GM18868 (cell line): ENCODE measurements around the gene FGD4.

Experiments
- ATAC-seq: cut with Tn5 transposase; IDR thresholded peaks from one replicate; pipeline ENCODE4 v1.9.1; 2021; ENCODE audit warnings: mild to moderate bottlenecking, moderate library complexity; ENCODE audit not compliant: unreplicated experiment

The FGD4 gene

DNA sequence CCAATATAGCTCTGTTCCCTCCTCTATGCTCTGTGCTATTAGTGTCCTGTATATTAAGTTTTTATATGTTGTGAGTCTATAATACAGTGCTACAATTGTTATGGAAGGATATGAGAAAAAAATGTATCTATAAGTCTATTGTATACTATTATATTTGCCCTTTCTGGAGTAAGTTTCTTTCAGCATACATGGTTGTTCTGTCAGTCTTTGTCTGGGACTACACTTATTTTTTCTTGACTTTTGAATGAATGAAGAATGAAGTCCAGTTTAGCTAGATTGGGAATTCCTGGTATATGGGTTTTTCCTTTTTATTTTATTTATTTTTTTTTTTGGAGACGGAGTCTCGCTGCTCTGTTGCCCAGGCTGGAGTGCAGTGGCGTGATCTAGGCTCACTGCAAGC, 203.7 kb downstream of the FGD4 start:
- ATAC-seq = no peak

GRCh38 chr12:32603858-32604257, 204.5 kb downstream of the FGD4 start:
- ATAC-seq = peak; percentile 98

GRCh38 chr12:32604565-32604964, 205.2 kb downstream of the FGD4 start:
- no peak for ATAC-seq

DNA sequence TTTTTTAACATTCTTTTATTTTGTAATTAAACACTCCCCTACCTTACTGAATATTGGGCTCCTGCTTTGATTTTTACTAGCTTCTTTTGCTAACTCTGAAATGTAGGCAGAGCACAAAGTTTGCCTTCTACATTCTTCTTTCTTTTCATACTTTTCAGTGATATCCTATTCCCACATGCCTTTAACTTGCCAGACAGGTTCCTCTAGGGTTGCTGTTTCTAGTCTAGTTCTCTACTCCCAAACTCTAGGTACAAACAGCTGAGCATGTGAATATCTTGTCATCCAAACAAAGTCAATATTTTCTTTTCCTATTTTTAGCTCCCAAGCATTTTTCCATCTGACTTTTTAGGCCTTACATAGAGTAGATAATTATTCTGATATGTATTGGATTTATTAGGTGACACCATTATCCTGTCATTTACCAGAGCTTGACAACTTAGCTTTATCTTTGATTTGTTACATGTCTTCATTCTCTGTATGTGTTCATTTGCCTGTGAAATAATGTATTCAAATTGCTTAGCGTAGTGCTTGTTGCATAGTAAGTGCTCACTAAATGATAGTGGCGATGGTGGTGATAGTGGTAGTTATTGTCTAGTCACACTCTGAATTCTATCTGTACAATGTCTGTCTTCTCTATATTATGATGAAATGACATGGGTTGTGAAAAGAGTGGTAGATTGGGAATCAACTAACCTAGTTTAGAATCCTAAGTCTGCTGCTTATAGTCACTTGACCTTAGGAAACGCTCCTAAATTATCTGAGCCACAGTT, 206.2 kb downstream of the FGD4 start:
- ATAC-seq = no peak

DNA sequence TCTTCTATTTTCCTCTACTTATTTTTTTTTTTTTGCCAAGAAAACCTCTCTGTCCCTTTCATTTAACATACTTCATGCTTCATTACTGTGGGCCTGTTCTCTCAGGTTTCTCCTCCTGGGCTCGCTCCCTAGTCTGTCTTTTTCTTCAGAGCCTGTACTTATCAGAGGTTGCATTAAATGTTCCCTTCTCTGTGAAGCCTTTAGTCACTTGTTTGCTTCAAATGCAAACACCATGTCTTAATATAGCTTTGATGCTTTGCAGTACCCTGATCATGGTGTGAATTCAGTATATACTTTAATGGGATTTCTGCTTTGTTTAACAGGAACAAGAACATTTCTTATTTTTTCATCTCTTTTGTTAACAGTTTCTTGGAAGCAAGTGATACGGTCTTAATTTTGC, 207.1 kb downstream of the FGD4 start:
- no peak for ATAC-seq

DNA sequence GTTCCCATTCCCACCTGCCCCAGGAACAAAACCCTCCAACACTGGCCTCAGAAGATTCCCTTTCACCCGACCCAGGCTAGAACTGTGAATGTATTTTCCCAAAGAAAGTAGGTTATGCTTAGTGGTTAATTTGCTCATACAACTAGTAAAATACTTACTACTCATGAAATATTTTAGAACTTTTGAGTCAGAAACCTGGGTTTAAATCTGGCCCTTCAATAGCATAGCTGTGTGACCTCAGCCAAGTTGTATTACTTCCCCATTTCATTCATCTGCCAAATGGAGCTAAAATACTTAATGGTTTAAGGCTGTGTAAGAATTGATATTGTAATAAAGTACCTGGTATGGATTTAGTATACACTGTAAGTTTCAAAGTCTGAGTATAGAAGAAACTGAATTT, 210.6 kb downstream of the FGD4 start:
- peak; percentile 92 for ATAC-seq

- ATAC-seq = no peak
These were observed 212.6 kb downstream of the FGD4 start for GRCh38 chr12:32611986-32612385.

DNA sequence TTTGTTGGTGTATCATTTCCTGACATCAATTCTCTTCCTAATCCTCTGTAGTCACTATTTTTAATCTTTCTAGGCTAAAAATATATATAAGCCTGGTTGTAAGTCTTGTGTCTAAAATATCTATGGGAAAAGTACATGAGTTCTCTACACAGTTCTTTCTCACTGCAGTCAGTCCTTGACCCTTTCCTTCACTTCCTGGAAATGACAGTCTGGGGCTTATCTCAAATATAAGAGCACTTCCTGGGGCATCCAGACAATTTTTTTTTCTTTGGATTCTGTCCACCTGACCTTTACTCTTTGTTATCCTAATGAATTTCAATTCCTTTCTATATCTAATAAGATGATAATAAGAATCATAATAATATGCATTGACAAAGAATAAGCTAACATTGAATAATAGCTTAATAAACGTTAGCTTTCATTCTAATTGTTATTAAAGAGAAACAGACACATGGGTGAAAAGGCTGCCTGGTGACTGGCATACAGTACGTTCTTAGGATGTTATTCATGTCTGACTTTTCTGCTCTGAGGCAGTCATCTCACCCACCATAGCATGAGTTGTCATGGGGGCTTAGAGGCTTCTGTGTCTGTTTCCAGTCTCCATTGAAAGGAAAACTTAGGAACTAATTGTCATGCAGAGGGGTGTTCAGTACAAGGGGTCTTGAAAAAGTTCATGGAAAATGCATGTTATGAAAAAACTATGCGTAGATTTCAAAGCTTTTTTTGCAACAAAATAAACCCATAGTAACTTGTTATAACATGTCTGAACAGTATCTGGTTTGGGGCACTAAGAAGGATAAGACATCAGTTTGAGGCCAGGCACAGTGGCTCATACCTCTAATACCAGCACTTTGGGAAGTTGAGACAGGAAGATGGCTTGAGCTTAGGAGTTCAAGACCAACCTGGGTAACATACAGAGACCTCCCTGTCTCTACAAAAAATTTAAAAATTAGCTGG, 213.6 kb downstream of the FGD4 start:
- no peak for ATAC-seq

GRCh38 chr12:32615441-32615840, 216.1 kb downstream of the FGD4 start:
- ATAC-seq = no peak

DNA sequence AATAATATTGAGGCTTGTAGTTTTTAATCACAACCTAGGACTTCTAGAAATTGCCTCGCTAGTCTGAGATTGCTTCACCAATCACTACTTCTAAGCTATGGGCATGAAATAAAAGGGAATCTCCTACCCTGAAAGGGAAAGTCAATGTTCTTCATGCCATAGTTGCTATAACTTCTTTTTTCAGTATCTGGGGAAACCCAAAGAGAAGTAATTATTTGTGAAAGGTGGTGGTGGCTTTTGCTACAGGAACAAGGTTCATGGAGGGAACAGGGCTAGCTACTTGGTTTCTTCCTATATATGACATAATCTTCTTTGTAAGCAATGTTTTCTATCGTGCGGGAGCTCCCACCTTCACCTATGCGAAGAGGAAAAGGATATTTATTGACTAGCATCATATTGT, 218.2 kb downstream of the FGD4 start:
- ATAC-seq = peak; percentile 89

DNA sequence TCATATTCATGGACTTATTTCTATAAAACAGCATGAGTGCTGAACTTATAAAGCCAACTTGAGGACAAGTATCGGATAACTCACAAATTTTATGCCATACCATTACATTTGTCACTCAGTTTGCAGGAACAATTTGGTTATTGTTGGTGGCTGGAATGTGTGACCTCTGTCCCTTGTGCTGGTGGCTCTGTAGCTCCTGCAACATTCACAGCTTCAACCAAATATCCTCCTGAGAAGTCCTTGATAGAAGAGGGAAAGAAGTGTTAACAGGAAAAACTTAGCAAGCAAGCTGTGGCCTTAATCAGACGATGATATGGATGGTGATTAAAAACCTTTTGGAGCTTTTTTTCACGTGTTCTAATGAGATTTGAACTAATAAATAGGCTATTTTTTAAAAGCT, 218.8 kb downstream of the FGD4 start:
- ATAC-seq = no peak

DNA sequence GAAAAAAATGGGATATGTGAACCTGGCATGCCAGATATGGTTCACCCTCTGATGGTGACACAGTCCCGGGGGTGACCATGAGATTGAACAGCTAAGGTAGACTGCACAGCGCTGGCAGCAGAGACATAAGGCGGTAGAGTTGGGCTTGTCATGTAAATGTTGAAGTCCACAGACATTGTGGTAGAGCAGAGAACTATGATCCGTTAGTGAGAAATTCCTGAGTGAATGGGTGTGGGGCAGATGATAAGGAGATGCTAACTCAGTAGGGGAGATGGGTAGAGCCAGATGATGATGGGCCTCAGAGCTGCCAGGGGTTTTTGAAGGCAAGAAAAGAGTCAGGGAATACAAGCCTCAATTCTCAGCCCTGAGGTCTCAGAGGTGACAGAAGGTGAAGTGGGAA, 228.6 kb downstream of the FGD4 start:
- no peak for ATAC-seq

DNA sequence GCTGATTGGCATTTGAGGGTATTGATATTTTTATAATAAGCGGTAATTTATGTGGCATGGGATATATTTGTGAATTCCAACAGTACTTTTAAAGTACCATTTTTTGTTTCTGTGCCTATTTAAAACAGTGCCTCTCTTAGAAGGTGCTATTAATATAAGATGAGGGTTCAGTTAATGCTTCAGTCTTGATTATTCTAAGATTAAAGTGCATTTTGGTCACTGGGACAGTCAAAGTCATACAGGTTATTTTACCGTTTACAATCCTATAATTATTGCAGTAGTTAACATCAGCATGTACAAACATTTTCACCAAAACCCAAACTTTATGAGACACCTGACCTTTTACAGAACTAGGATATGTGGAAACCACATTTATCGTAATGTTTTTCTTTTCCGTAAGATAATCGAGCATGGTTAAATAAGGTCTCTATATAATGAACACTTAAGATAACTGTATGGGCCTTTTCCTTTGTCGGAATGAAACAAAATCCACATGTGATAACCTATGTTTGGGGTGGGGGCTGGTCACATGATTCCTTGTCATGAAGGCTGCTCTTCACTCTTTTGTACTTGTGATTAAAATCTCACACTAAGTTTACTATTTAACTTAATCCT, 242.0 kb downstream of the FGD4 start:
- ATAC-seq = no peak

DNA sequence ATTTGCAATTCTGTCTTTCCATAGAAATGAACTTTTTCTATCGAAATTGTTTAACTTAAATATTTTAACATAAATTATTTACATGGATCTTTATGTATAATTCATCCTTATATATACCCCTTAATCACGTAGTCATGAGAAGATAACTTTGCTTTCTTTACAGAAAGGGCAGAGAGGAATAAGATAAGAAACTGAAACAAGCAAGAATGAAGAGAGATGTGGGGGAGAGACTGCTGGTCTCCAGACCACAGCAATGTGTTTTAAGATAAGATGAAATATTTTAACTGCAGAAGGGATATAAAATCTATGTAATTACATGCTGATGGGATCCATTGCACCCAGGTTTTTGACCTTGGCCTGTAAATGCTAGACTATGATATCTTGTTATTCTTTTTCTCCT, 245.1 kb downstream of the FGD4 start:
- no peak for ATAC-seq

- ATAC-seq = no peak
These were observed 247.9 kb downstream of the FGD4 start for GRCh38 chr12:32647275-32647674.

GRCh38 chr12:32650508-32650907, 251.2 kb downstream of the FGD4 start:
- no peak for ATAC-seq

- no peak for ATAC-seq
These were observed 252.0 kb downstream of the FGD4 start for GRCh38 chr12:32651151-32651955.

DNA sequence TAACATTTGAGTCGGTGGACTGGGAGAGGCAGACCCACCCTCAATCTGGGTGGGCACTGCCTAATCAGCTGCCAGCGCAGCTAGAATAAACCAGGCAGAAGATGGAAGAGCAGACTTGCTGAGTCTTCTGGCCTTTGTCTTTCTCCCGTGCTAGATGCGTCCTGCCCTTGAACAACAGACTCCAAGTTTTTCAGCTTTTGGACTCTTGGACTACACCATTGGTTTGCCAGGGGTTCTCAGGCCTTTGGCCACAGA, 252.5 kb downstream of the FGD4 start:
- ATAC-seq = no peak

DNA sequence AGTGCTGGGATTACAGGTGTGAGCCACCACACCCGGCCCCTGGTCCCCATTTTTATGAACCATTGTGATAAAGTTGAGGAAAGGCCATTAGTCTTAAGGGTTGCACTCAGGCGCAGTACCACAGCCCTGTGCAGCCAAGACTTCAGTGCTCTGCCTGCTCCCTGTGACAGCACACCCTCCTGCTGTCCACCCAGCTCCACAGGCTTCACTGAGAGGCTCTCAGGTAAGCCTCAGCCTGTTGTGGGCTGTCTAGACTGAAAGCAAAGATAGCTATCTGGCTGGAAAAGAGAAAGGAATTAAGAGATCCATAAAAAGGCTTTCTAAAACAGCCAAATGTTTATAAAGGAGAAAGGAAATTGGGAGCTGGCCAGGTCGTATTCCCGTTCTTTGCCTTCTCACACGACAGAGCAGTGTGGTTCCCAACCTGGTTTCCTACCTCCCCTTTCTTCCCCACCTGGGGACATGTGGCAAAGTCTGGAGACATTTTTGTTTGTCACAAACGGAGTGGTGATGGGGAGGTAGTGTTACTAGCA, 260.6 kb downstream of the FGD4 start:
- ATAC-seq = no peak

DNA sequence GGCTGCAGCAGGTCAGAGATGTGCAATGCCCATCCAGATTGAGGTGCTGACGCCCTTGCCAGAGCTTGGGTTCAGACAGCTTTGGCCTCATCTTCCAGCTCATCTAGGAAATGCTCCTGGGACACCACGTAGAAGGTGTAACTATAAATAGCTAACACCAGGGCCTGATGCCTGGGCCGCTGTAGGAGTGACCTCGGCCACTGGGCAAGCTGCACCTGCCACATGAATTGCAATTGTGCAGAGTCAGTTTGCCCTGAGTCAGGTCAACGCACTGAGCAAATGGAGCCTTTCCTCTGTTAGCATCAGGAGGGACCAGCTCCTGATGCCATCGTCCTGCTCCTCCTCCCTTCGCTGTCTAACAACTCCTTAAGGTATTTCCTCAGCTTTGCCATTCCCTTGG, 262.3 kb downstream of the FGD4 start:
- no peak for ATAC-seq

DNA sequence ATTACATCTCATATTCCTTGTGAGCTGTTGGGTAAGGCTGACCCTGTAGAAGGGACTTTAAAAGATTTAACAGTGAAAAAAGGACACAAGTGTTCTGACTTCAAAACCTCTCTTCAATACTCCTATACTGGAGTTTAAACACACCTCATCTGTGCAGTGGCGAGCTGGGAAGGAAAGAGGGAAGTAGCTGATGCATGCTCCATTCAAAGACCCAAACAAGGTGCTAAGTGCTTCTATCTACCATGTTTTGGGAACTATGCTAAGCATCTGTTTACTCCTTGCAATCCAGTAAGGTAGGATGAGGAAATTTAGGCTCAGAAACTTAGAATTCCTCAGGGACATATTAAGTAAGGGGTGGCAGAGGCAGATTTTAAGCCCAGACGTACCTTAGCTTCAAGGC, 263.3 kb downstream of the FGD4 start:
- no peak for ATAC-seq
